Raji (cell line): ENCODE results near the gene SNX19.

Experiments
- POLR2A ChIP-seq: IDR thresholded peaks from 2 replicates; pipeline ENCODE4 v1.6.1; 2011; ENCODE audit warnings: low read depth, low read length, control low read depth; ENCODE audit not compliant: insufficient read depth

Gene SNX19

GRCh38 chr11:130908770-130909625, 7.3 kb downstream of the SNX19 start:
- TF ChIP-seq POLR2A: no peak

DNA sequence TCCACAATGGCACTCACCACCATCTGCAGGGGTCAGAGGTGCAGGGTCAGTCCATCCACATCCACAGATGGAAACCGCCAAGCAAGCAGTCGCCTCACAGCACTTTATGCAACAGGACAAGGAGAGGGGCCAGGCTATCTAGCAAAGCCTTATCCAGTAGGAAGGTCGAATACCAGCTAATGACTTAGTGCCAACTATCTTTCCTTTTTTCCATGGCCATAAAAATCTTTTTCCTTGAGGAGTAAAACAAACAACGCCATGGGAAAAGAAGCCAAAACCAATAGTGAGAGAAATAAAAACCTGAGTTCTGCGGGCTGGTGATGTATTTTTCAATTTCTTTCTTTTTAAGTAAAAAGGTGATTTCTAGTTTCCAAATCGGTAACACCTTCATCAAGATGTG, 8.2 kb downstream of the SNX19 start:
- no peak for TF ChIP-seq POLR2A

- no peak for TF ChIP-seq POLR2A
Observed at GRCh38 chr11:130907229-130907628, 9.1 kb downstream of the SNX19 start.

DNA sequence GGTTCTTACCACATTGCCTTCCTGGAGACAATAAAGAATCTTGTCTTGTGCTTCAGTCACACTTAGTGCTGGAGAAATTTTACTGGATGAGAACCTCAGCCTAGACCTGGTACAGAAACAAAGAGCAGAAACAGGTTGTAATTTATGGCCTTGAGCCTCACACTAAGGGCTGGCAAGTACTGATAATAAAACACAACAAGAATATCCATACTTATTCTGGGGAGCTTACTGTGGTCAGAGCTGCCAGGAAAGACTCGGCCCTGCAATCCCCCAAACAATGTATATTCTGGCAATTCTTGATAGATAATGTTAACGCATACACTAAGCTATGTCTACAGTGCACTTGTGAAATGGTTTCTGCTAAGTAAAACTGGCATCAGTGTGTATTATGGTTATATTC, 9.7 kb downstream of the SNX19 start:
- no peak for TF ChIP-seq POLR2A

DNA sequence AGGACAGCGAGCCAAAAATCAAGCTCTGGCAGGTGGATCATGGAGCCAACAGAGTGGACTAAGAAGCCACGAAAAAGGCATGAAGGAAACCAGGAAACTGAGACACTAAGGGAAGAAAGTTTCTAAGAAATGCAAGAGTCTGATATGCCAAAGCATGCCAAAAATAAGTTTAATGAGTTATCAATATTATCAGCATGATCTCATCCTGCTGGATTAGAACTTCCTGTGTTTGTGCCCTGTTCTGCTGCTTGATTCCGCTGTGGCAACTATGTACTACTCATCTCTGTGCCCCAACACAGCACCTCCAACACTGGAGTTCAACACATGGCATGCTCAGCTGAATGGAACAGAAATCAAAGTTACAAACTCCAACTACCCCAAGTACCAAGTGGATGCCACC, 10.8 kb downstream of the SNX19 start:
- no peak for TF ChIP-seq POLR2A

DNA sequence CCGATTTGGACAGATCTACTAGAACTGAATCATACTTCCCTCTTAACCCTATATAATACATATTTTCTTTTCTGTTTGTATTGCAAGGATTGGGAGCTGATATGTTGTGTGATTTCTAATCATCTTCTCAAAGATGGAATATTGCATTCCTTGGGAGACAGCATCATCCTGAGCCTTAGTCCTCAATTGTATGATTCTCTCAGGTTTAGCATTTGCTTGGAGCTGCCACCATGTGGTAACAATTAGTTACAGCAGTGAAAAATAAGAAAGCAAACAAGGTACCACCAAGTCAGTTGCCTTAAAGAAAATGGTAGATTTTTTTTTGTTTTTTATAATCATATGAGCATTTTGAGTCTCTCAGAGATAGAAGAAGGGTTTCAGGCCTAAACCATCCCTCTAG, 11.9 kb downstream of the SNX19 start:
- TF ChIP-seq POLR2A: no peak

GRCh38 chr11:130902380-130902779, 13.9 kb downstream of the SNX19 start:
- TF ChIP-seq POLR2A: no peak

DNA sequence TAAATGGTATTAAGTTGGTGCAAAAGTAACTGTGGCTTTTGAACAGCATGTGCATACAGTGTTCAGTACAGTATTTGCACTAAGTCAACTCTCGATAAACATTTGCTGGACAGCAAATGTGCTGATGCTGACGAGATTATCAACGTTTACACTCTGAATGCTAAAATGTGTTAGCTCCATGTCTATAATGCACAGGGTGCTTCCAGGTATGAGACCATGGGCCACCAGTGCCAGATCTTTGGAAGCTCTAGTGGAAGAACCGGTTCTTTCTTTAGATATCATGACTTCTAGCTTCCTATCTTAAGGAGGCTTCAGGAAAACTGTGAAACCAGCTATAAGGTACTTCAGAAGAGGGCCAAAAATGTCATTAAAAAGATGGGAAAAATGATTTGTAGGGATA, 17.2 kb downstream of the SNX19 start:
- TF ChIP-seq POLR2A: no peak

- no peak for TF ChIP-seq POLR2A
Observed at GRCh38 chr11:130897262-130898182, 18.8 kb downstream of the SNX19 start.

DNA sequence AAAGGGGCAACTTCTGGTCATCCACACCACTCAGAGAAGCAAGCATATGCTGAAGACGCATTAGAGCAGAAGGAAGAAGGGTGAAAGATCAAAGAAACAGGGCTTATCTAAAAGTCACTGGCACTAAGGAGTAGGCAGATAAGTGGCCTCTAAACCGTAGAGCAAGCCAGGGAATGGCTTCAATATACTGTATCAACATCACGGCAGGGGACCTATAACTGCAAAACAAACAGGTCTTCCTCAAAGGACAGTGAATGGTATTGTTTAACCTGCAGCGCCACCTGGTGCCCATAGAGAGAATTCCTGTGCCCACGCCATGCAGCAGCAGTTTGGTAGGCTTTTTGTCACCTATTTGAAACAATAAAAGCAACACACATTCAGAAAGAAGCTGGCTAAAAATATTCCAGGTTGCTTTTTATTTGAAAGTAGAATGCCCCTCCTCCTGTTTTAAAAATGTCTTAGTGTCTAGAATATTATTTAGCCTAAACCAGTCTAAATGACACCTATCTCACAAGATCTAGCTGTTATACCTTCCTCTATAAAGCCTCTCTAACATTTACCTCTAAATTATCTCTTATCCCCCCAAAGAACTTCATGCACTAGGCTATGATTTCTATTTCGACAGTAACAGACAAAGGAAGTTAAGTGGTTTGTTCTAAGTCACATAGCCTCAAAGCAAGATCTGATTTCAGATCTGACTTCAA, 21.8 kb downstream of the SNX19 start:
- TF ChIP-seq POLR2A: no peak

GRCh38 chr11:130892861-130893260, 23.4 kb downstream of the SNX19 start:
- no peak for TF ChIP-seq POLR2A

- no peak for TF ChIP-seq POLR2A
Observed at GRCh38 chr11:130891326-130891725, 25.0 kb downstream of the SNX19 start.

DNA sequence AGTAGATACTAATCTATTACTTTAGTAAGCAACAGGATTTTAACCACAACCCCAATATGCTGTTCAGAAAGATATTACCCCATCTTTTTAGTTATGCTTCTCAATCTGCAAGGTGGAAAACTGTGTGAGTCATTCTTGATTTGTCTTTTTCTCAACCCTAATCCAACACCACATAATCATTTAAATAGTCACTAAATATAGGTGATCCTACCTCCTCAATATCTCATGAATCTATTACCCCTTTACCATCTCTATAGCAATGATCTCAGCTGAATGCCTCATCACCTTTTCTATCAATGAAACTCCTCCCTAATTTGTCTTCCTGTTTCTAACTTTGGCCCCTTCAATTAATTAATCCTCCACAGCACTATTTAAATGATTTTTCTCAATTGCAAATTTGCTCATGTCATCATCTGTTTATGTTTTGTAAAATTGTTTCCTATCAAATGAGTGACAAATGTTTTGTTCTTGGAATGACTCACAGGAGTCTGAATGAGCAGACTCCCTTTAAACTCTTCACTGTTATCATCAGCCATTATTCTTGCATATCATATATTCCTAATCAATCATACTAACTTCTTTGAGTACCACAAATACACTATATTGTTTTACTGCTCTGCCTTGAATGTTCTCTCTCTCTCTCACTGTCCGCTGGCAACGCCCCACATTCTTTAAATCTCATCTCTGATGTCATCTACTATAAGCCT, 26.1 kb downstream of the SNX19 start:
- TF ChIP-seq POLR2A: no peak

GRCh38 chr11:130888790-130889189, 27.5 kb downstream of the SNX19 start:
- TF ChIP-seq POLR2A: no peak

DNA sequence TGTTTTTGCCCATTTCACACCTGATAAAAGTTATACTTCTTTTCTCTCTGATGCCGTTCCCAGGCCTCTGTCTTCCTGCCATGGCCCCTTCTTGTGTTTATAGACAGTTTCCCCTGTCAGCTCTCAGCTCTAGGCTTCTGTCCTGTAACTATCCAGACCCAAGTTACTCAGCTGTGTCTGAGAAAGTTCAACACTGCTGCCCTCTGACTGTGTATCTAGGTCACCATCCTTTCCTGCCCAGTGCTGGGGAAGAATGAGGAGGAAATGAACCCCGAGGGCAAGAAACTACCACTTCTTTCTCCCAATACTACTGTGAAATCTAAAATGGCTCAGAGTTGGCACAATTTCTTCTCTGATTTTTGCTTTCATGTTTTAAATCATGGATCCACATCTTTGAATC, 29.6 kb downstream of the SNX19 start:
- no peak for TF ChIP-seq POLR2A
